GM21423 (cell line): Measurements from ENCODE around the gene OR4D11.
"Not testable (repeated sequence)": the region's sequence is repeated elsewhere in the genome, so short reads cannot be mapped to it uniquely, and the experiment has no call there.

Experiments
- ATAC-seq: cut with Tn5 transposase; IDR thresholded peaks from one replicate; pipeline ENCODE4 v1.9.1; 2021; ENCODE audit warnings: mild to moderate bottlenecking, moderate library complexity; ENCODE audit not compliant: unreplicated experiment

Gene OR4D11

DNA sequence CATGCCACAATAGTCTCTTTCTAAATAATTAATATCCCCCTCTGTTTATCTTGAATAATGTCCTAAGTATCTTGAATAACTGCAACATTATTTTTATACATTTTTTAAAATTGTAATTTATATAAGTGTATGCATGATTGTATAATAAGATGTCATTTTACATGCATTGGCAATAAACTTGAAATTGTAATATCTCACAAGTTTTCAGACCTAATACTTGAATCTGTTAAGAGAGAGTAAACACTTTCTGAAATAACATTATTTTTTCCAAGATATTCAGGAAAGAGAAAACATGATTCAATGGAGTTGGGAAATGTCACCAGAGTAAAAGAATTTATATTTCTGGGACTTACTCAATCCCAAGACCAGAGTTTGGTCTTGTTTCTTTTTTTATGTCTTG lies at the start of gene OR4D11:
Gene OR4D11, plus strand, starts transcription at position 301 of the 400 bp plus-strand sequence. Its CDS starts 0 bp downstream, at position 301.
- ATAC-seq, result no peak

DNA sequence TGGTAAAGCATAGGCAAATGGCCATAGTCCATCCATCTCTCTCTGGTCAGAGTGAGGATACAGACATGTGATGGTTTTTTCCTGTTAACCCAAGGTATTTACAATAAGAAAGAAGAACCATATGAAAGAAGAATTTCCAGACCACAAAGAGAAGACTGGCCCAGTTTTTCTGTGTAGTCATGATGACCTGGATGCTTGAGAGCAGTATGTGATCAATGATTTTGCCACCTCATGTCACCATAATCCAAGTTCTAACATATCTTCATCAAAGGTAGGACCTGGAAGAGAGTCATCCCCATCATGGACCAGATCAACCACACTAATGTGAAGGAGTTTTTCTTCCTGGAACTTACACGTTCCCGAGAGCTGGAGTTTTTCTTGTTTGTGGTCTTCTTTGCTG lies 46.7 kb upstream of the OR4D11 start, which contains the start of gene OR4D6:
Gene OR4D6, plus strand, starts transcription at position 301 of the 400 bp plus-strand sequence. Its CDS starts 0 bp downstream, at position 301.
- no peak for ATAC-seq

DNA sequence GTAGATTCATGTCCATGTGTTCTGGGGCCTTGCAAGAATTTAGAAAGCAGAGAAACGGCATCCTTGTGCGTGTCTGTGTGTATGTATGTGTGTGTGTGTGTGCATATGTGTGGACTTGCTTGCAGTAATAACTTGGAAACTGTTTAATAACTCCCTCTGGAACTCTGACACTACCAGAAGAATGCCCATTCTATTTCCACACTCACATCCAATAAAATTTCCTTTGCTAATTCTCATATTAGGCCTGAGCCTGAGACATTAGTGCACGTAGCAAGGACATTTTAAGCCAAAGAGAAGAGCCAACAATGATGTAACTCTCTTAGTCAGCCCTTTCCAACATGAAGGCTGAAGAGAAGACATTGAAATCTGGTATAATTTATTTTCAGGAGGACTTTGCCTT lies 43.5 kb upstream of the OR4D11 start:
- no peak for ATAC-seq

DNA sequence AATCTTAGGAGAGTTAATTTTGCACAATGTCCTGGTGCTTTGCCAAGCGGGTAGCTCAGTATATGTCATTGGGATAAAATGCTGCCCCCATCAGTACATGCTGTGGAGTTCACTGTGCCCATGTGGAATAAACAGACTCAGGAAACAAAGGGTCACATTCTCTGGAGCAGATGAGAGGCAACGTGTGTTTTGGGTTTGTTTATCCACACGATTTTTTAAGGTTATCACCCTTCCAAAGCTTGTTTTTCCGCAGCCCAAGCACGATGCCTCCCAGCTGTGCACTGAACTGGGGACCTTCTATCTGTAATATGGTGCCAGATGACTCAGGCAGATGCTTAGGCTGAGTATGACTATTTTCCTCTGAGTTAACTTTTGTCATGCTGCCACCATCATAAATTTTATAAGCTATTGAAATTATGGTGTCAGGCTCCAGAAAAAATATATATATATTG lies 40.2 kb upstream of the OR4D11 start:
- no peak for ATAC-seq

DNA sequence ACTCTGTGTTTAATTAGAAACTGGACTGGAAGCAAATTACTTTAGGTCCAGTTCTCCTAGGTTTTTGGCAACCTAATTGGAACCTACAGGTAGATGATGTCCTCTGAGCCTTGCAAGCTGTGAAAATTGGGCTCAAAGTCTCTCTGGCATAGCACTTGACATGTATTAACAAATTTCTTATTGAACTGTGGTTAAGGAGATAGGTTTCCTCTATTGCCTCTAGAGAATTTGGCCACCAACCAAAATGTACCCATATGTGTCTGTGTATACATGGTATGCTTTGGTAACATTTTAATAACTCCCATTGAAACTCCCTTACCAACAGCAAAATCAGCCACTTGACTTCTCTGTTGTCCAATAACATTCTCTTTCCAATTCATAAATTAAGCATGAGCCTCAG lies 30.4 kb upstream of the OR4D11 start, which contains the start of gene OR4D10:
Gene OR4D10, plus strand, starts transcription at position 301 of the 400 bp plus-strand sequence. CDS start 4,115 bp downstream, outside the sequence.
- no peak for ATAC-seq

DNA sequence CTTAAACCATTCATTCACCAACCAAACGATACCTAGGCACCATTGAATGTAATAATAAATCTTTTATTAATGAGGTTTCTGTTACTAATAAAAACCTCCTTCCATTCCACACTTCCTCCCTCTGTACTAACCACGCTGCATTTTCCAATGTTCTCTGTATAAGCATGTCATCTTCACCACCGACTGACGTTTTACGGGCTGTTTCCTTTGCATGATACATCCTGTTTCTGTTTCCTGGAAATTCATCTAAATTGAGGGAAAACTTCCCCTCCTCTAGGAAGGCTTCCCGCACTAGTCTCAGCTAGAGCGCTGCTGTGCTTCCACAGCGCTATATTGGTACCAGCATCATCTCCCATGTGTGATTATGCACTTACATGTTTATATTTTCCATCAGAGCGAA lies 28.2 kb upstream of the OR4D11 start:
- no peak for ATAC-seq

DNA sequence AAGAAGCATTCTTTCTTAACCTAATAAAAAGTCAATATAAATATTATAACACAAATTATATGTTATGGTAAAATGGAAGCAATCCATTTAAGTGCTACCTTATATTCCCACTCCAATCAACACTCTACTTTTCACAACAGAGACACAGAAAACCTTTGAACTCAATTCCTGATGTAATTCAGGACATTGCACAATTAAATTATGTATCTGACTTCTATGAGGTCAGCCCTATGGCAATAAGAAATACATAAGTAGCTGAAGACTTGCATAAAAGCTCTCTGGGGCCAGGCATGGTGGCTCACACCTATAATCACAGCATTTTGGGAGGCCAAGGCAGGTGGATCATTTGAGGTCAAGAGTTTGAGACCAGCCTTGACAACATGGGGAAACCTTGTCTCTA lies 23.5 kb upstream of the OR4D11 start:
- no peak for ATAC-seq

DNA sequence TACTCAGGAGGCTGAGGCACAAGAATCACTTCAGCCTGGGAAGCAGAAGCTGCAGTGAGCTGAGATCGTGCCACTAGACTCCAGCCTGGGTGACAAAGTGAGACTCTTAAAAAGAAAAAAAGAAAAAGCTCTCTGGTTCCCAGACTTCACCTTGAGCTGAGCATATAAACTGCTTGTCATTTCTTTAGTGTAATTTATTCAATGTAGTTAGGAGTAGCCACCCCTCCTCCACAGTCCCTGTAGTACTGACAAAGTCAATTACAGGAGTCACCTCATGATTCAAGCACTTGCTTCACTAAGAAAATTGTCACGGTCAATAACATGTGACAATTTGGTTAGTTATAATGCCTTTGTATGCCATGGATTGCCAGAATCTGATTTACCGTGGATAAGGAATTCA lies 23.0 kb upstream of the OR4D11 start:
- ATAC-seq, result no peak

DNA sequence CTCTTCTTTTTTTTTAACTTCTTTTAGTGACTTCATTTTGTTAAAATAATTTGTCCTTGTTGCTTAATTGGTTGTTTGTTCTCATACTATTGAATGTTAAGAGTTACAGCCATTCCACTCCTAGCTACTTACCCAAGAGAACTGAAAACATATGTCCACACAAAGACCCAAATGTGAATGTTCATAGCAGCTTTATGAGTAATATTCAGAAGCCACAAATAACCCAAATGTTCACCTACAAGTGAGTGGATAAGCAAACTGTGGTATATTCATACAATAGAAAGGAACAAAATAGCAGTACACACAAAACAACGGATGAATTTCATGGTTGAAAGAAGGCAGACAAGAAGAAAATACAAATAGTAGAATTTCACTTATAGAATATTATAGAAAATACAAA lies 1.4 kb upstream of the OR4D11 start:
- ATAC-seq, result no peak

DNA sequence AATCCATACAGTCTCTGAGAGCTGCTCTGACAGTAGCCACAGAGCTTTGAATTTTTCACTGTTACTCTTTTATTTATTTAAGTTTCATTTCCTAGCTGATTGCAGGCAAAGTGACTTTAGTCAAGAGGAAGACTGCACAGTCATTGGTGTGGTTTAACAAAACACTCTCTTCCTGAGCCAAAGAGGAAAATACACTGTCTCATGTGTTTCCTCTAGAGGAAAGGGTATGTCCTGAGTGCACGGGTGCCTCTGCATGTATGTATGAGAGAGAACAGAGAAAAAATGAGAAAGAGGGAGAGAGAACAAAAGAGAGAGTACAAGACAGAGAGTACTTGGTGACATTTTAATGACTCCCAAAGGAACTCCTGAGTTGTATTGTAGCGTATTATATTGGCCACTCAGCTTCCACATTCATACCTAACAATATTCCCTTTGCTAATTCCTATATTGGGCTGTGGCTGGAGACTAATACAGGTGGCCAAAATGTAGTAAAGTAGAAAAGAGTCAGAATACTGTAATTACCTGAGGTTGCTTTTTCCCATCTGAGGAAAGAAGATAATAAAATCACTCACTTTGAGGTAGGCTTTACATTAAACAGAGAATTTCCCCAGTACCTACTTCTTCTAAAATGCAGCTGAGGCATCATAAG lies 7.7 kb downstream of the OR4D11 start, which contains the start of gene OR4D9:
Gene OR4D9, plus strand, starts transcription at position 599 of the 649 bp plus-strand sequence. CDS start 3,374 bp downstream, outside the sequence.
- ATAC-seq, result no peak

DNA sequence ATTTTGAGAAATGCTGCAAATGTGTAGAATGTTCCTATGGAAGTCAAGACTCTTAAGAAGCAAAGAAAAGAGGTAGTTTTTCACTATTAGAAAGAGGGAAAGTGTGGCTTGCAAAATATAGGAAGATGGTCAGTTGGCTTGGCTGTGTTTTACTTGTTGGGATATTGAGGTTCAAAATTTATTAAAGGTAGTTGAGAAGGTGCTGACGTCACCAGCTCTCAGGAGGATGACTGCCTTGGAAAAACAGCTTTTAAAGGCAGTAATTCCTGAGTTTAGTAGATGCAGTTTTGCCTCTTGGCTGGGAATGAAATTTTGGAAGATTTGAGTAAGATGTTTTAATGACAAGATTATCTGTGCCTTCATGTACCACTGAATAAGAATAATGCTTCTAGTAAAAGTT lies 8.3 kb downstream of the OR4D11 start:
- no peak for ATAC-seq

DNA sequence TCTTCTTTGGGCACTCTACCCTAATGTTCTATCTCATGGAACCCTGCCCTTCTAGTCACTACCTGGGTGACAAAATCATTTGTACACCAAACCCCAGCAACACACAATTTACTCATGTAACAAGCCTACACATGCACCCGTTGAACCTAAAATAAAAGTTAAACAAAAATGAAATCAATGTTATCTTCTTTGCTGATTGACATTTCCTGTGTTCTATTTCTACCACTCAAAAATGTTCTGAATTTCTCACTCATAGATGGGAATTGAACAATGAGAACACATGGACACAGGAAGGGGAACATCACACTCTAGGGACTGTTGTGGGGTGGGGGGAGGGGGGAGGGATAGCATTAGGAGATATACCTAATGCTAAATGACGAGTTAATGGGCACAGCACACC lies 16.8 kb downstream of the OR4D11 start:
- not testable (repeated sequence) for ATAC-seq

DNA sequence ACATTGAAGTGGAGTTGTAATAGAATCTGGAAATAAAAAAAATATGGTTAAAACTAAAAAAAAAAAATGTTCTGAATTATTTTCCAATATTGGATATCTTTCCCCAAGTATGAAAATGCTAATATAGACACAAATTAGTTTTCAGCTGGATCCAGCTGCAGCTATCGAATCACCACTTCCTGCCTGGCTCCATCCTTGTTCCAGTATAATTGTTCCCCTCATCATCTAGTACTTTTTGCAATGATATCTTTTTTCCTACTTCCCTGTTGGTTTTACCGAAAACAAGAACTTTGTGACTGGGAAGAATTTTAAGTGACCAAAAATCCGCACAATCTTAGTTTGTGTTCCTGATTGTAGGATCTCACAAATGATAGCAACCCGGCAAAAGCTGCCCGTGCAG lies 17.4 kb downstream of the OR4D11 start:
- ATAC-seq, result no peak

DNA sequence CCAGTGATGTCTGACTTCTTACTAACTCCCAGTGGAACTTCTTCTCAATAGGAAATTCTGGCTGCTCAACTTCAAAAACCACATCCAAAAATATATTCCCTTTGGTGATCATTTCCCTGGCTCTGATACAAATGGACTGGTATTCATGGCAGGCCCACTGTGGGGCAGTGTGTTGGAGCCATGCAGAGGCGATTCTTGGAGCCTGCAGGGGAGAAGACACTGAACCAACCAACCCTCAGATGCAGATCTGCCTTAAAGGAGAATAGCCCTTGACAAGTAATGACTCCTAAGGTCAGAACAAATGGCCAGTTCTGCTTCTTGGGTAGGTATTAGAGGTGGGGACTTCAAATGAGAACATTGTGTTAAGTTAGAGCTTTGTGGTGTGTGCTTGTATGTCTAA lies 20.2 kb downstream of the OR4D11 start:
- no peak for ATAC-seq

DNA sequence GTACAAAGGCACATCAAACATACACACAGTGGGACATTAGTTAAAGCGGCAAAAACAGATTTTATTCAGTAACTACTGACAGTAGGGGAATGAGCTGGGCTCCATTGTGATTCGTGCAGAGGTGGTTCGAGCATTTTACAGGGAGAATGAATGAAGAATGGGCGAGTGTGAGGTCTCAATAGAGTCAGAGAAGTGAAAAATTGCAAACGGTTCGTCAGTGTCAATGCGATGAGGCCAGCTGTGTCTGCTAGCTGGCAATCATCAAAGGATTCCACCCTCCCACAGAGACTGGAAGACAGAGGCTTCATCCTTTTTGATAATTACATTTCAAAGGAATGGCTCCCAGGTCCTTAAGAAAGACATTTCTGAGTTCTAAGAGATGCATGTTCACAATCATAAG lies 25.3 kb downstream of the OR4D11 start:
- no peak for ATAC-seq

DNA sequence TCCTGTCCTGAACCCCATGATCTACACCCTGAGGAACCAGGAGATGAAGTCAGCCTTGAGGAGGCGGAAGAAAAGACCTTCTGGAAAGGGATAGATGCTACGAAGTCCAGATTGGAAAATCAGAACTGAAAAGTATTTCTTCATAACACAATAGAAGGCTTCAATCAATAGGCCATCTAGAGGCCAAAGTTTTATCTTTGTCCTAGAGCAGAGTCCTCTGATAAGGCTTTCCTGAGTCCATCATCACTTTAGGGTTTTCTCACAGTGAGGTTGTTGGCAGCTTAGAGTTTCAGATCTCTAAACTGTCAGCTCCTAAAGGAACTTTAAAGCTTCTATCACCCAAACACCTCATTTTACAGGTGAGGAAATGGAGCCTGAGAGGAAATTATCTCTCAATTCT lies 29.2 kb downstream of the OR4D11 start:
- no peak for ATAC-seq

DNA sequence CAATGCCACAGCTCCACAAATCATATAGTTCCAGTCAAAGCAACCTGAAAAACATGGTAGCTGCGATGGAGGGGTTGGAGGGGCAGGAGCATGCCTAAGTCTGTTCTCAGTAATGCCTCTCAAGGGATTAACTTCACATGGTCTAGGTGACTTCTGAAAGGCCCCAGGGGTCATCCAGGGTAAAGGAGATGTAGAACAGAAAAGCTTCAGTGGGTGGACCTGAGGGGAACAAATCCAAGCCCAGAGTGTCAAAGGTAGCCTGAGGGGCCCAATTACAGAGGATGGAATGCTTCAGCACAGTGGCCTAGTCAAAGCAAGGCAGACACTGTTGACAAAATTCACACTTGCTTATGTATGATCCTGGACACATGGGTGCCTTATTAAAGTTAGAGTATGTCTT lies 31.3 kb downstream of the OR4D11 start:
- no peak for ATAC-seq

DNA sequence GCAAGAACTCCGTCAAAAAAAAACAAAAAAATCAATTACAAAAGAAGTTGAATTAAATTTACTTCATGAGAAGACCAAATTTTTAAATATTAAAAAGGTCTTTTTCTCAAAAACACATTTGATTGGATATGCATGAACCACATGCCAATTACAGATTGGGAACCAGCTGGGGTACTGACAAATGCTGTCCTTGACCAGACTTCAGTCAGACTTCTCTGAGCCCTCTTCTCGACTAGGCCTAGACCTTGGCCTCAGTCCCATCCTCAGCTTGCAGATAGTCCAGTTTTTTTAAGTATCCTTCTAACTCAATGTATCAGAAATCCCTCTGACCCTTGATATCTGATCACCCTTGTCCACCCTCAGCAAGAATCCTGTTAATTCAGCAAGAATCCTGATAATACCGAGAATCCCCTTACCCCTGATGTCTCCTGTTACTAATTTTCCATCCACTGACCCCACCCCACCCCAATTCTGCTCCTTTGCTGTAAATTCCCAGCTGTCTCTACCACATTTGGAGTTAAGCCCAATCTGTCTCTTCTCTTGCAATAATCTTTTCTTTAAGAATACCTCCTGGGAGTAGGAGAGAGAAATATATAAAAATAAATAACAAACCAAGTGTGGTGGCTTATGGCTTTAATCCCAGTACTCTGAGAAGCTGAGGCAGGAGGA lies 38.9 kb downstream of the OR4D11 start:
- no peak for ATAC-seq

DNA sequence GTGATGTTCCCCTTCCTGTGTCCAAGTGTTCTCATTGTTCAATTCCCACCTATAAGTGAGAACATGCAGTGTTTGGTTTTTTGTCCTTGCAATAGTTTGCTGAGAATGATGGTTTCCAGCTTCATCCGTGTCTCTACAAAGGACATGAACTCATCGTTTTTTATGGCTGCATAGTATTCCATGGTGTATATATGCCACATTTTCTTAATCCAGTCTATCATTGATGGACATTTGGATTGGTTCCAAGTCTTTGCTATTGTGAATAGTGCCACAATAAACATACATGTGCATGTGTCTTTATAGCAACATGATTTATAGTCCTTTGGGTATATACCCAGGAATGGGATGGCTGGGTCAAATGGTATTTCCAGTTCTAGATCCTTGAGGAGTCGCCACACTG lies 40.3 kb downstream of the OR4D11 start:
- not testable (repeated sequence) for ATAC-seq

DNA sequence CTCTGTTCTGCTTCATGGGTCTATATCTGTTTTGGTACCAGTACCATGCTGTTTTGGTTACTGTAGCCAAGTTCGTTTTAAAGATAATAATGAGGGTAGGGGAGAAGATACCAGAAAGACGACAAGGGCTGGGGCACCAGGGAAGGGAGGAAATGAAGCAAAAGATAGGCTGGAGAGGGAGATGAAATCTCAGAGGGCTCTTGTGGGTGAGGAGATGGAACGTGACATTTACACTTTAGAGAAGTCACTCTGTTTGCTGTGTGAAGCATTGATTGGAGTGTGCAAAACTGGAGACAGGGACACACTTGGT lies 41.4 kb downstream of the OR4D11 start:
- no peak for ATAC-seq

DNA sequence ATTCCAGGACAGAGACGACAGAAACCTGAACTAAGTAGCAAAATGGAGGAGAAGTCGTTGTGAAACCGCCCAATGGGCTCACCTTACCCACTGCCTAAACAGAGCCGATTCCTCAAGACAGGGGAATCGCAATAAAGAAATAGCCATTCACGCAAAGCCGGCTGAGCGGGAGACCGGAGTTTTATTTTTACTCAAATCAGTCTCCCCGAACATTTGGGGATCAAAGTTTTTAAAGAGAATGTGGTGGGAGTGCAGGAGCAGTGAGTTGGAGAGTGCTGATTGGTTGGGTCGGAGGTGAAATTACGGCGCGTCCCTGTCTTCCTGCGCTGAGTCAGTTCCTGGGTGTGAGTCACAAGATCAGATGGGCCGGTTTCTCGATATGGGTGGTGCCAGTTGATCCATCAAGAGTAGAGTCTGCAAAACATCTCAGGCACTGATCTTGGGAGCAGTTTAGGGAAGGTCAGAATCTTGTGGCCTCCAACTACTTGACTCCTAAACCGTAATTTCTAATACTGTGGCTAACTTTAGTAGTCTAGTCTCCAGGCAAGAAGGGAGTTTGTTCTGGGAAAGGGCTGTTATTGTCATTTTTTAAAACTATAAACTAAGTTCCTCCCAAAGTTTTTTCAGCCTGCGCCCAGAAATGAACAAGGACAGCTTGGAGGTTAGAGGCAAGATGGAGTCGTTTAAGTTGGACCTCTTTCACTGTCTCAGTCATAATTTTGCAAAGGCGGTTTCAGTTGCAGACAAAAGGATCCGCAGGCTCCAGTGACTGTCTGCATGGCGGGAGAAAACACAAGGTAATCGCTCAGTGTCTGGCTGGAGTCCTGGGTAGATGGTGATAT lies 42.0 kb downstream of the OR4D11 start:
- ATAC-seq, result no peak
